Stimulated activated CD4-positive, alpha-beta T cell treated with anti-CD3 and anti-CD28 coated beads, Interleukin-12 subunit alpha, Interleukin-12 subunit beta, amount 100 ng/mL, for 4 hours (primary cell): ENCODE measurements around the gene AIFM3.
"Not testable (repeated sequence)": the region's sequence is repeated elsewhere in the genome, so short reads cannot be mapped to it uniquely, and the experiment has no call there.

Experiments used
- DNase-seq: peaks from one replicate; pipeline ENCODE4 v3.0.0-alpha.2; 2020

Gene AIFM3

GRCh38 chr22:20992056-20992442 is 25.0 kb downstream of the AIFM3 start:
- no peak for DNase-seq

DNA sequence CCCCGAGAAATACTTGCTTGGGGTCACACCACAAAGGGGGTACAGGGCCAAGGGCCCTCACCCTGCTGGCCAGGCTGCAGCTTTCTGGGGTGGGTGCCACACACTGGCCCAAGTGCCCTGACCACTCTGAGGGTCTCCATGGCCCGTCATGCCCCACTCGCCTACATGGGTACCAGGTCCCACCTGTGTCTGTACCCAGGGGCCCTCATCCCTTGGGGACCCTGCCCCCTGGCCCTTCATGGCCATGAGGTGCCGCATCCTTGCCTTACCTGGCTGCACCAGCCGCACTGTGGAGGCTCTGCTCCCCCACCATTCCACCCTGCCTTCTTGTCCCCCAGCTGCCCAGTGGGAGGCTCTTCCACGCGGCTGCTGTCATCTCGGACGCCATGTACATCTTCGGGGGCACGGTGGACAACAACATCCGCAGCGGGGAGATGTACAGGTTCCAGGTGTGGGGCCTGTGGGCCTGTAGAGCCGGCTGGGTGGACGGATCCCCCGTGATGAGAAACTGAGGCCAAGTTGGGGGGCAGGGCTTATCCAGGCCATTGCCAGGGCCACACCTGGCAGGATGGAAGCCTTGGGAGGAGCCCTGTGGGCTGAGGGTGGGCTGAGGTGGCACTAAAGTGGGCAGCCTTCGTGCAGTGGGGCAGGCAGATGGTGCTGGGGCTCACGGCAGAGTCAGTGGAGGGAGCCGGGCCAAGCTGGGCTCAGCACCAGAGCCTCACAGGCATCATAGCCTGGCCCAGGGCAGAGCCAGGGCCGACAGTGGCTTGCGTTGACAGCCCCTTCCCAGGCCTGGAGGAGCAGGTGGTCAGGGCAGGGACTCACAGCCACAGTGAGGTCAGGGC is 25.6 kb downstream of the AIFM3 start:
- no peak for DNase-seq

DNA sequence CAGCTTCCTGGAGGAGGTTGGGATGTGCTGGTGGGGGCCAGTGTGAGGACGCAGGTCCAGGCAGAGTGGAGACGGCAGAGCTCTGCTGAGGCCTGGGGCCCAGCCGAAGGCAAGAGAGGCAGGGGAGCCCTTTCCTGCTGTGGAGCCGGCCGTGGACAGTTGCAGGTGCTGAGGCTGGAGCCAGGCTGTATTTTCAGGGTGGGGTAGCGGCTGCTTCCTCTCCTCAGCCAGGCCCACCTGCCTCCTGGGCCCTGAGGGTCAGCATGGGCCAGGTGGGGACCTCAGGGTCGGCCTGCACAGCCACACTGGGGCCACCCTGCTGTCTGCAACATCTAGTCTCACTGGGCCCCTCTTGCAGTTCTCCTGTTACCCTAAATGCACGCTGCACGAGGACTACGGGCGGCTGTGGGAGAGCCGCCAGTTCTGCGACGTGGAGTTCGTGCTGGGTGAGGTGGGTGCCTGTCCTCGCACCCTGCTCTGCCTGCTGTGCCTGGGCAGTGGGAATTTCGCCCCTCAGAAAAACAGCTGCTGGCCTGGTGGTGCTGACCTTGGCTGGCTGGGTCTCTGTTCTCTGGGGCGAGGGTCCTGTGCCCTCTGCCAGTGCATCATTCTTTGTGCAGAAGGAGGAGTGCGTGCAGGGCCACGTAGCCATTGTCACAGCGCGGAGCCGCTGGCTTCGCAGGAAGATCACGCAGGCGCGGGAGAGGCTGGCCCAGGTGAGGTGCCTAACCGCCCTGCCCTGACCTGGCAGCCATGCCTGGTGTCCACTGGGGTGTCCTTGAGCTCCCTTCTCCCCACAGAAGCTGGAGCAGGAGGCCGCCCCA is 26.5 kb downstream of the AIFM3 start:
- no peak for DNase-seq

GRCh38 chr22:20994128-20994901 is 27.3 kb downstream of the AIFM3 start:
- DNase-seq: no peak

DNA sequence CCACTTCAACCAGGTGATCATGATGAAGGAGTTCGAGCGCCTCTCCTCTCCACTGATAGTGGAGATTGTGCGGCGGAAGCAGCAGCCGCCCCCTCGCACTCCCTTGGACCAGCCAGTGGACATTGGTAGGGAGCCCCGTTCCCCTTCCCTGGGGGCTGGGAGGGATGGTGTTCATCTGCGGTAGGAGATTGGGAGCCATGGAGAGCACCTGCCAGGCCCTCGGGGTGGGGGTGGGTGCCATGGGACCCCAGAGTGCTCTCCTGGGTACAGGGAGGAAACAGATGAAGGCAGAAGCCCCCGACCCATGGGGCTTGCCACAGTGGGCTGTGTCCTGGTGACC is 27.8 kb downstream of the AIFM3 start:
- no peak for DNase-seq

DNA sequence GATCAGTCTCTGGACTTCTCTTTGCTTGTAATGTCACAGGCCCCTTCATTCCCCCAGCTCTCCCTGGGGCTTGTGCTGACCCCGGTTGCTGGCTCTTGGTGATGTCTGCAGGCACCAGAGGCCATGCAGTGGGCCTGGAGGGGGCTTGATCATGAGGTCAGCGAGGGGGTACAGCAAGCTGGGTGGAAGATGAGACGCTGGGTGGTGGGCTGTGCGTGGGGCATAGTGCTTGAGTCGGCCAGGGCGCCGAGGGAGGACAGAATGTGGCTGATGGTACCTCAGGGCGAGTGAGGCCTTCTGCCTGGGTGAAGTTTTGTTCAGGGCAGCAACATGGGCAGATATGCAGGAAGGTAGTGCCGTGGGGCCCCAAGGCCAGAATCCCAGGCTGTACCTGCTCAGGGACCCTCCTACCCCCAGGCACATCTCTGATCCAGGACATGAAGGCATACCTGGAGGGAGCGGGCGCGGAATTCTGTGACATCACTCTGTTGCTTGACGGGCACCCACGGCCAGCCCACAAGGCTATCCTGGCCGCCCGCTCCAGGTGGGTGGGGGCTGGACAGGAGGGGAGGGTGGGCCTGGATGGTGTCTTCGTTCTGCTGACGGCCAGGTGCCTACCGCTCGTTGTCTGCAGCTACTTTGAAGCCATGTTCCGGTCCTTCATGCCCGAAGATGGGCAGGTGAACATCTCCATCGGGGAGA is 28.4 kb downstream of the AIFM3 start:
- no peak for DNase-seq

DNA sequence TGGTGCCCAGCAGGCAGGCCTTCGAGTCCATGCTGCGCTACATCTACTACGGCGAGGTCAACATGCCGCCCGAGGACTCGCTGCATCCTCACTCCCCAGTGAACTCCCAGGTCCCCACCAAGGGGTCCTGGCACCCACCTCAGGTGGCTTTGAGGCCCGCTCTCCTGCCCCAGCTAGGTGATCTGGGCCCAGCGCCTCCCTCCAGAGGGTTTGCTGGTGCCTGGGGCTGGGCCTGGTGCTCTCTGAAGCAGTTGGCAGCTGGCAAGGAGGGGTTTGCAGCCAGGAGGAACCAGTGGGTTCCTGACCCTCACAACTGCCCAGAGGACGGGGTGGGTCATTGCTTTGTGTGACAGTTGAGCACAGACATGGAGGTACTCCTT is 29.0 kb downstream of the AIFM3 start:
- DNase-seq: no peak

DNA sequence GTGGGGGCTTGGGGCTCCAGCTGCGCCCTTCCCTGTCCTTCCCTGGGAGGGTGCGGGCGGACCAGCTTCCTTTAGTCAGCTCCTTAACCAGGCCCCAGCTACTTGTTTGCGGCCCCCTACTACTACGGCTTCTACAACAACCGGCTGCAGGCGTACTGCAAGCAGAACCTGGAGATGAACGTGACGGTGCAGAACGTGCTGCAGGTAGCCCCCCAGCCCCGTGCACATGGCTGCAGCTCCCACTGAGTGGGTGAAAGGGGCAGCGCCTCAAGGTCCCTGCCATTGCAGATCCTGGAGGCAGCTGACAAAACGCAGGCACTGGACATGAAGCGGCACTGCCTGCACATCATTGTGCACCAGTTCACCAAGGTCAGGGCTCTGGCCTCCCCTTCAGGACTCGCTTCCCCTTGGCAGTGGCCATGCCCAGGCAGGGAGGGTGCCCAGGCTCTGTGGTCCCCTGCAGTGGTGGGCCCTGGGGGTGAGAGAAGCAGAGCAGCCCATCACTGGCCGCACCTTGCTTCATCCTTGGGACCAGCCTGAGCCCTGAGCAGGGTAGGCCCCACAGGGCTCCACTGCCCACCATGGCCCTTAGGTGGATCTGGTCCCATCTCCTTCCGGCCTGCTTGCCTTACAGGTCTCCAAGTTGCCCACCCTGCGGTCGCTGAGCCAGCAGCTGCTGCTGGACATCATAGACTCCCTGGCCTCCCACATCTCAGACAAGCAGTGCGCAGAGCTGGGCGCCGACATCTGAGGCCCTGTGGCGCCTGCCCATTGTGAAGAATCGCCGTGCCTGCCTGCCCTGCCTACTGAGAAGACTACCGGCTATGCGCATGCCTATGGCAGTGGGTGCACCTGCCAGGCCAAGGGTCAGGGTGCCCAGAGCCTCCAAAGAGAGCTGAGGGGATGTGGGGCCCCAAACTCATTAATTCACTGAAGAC is 29.8 kb downstream of the AIFM3 start:
- DNase-seq: no peak

DNA sequence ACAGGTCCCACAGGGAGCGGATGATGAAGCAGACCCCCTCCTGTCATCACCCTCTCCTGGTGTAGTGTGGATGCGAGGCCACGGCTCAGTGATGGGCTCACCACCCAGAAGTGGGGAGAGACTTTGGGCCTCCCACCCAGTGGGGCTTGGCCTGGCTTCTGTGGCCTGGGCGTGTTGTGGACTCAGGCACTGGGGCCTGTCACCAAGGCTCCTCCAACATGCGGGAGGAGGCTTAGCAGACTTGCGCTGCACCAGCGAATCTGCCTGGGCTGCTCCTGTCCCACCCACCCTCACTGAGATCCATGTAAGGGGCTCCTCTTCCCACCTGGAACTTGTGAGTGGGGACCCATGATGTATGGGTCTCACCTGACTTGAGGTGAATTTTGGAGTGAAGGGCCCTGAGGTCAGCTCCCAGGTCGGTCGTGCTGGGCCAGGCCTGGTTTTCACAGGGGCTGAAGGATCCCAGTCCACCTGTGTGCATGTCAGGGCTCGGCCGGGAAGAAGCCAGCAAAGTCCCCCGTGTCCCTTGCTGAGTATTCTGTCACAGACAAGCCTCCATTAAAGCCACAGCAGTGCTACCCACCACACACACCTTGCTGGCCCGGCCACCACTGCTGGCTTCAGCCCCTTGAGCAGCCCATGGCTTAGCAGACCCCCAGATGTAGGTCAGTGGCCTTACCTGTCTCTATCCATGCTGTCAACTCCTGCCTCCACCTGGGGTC is 30.6 kb downstream of the AIFM3 start:
- no peak for DNase-seq

GRCh38 chr22:20998411-20999336 is 31.6 kb downstream of the AIFM3 start:
- DNase-seq: no peak

GRCh38 chr22:20999350-21000206 is 32.5 kb downstream of the AIFM3 start:
- DNase-seq: no peak

- no peak for DNase-seq
Observed at GRCh38 chr22:21000207-21000986, 33.3 kb downstream of the AIFM3 start.

DNA sequence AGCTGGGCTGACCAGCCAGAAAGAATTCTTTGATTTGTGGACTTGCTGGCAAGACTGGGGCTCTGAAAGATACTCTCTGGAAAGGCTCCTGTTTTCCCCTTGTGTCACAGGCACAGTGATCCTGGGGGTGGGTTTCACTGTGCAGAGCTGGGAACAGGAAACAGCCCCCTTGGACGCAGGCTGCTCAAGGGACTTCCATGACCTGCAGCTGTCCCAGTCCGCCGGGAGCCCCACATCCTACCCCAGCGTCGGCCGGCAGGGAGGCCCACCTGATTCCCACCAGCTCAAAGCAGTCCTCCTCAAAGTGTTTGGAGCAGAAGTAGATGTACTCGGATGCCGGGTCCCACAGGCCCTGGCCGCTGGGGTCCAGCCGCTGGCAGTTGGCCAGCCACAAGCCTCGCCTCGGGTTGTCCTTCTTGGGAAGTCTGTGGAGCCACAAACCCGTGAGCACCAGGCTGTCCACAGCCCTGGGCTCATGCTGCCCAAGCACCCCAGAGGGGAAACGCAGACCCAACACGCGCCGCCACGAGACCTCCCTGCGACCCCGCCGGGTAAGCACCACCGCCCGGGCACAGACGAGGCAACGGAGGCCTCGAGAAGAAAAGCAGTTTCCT is 34.0 kb downstream of the AIFM3 start:
- DNase-seq: no peak

GRCh38 chr22:21001601-21002325 is 34.7 kb downstream of the AIFM3 start, which contains the start of gene THAP7:
TSS of gene THAP7 (minus strand) at chr22:21002118. CDS start at chr22:21001911, 207 bp downstream.
- peak; percentile 98 for DNase-seq

DNA sequence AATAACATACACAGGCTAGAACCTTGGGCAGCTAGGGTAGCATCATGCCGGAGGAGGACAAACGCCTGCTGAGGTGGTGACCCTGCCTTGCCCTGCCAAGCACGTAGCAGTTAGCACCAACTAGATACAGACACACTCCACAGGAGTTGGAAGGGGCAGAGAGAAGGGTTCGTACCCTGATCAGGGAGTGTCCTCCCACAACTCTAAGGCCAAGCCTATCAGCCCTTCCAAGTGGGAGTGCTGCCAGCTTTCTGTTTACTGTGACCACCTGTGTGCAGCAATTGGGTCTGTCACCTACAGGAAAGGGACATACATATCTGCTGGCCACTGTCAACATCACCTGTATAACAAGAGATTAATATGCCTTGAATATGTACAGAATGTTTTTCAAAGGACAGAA is 36.7 kb downstream of the AIFM3 start:
- DNase-seq: no peak

DNA sequence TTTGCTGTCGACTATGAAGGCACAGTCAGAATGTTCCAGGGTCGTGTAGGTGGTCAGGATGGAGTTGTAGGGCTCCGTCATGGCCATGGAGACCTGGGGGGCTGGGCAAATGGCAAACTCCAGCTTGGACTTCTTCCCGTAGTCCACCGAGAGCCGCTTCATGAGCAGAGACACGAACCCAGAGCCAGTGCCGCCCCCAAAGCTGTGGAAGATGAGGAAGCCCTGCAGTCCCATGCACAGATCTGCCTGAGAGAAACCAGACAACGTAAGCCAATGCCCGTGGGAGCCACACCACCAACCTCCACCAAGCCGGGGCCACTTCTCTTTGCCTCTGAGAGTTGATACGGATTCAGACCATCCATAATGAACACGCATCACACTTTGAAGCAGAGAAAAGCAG is 42.2 kb downstream of the AIFM3 start:
- not testable (repeated sequence) for DNase-seq
